Endothelial cell of umbilical vein (primary cell): ENCODE data around the gene CRYAB. TPM values are rescaled to one million over a fixed set of nuclear protein-coding genes. Genes with fewer than 3 reads are reported as not detected.

Experiments
- BruUV-seq: library from RNA; stranded (reverse); fragments of 400-500 nt; replicated peaks from 2 replicates; lab custom pipeline; 2021; lab: Mats Ljungman, UMichigan
- CTCF ChIA-PET: fragments of 300-600, 350-600 bp; sonication (Branson Sonifier 250); formaldehyde crosslinking; loops from one replicate; lab custom pipeline; 2021; ENCODE audit warnings: antibody characterized with exemption, inconsistent platforms; lab: Charles Lee
- POLR2A ChIA-PET: fragments of 300-600, 350-600 bp; sonication (Branson Sonifier 250); formaldehyde crosslinking; loops from one replicate; lab custom pipeline; 2021; ENCODE audit warnings: antibody characterized with exemption, inconsistent platforms; lab: Charles Lee
- DNase-seq: peaks from one replicate; pipeline ENCODE4 v3.0.0-alpha.2; 2011; ENCODE audit warnings: low read depth, low spot score
- FAIRE-seq: peaks from 2 replicates; lab custom pipeline; 2011; peaks lifted over from hg19 to GRCh38; lab: Jason Lieb, UNC
- H2AFZ ChIP-seq: 2 replicates; pipeline ENCODE4 v1.6.0; 2012; ENCODE audit warnings: low read depth, low read length, control low read depth, inconsistent platforms
- H3K27ac ChIP-seq: 2 replicates; pipeline ENCODE4 v1.5.1; 2011; ENCODE audit warnings: low read depth, mild to moderate bottlenecking, control low read depth, low read length, moderate library complexity; ENCODE audit not compliant: insufficient read depth
- H3K27me3 ChIP-seq, 2 experiments: 2 replicates each; pipeline versions ENCODE4 v1.6.0 to v1.6.1; 2011; ENCODE audit warnings: low read length in 2 of 2, mixed read lengths in 1 of 2; ENCODE audit not compliant: control insufficient read depth in 2 of 2, insufficient read depth in 2 of 2
- H3K36me3 ChIP-seq, 2 experiments: 2 replicates in 1 of 2; 3 replicates in 1 of 2; pipeline ENCODE4 v1.5.1; 2011; ENCODE audit warnings: low read length in 2 of 2, mild to moderate bottlenecking in 1 of 2, moderate library complexity in 1 of 2; ENCODE audit not compliant: control insufficient read depth in 2 of 2, insufficient read depth in 2 of 2; ENCODE audit errors: extremely low read depth in 1 of 2
- H3K4me1 ChIP-seq: 3 replicates; pipeline ENCODE4 v1.5.1; 2011; ENCODE audit warnings: mild to moderate bottlenecking, low read length; ENCODE audit not compliant: control insufficient read depth, insufficient read depth; ENCODE audit errors: extremely low read depth
- H3K4me2 ChIP-seq: 2 replicates; pipeline ENCODE4 v1.6.1; 2011; ENCODE audit warnings: low read length, control low read depth, mixed read lengths; ENCODE audit not compliant: insufficient read depth
- H3K4me3 ChIP-seq, 3 experiments: fragments of 200-600 bp in 1 of 3; sonication (generic), shearing (Covaris generic) in 1 of 3; replicated peaks in 1 of 3; 2 replicates each; pipeline ENCODE4 v1.5.1; 2011 to 2016; ENCODE audit warnings: control low read depth in 3 of 3, low read length in 3 of 3, mild to moderate bottlenecking in 2 of 3, inconsistent platforms in 1 of 3, low read depth in 1 of 3, moderate library complexity in 1 of 3; ENCODE audit not compliant: insufficient read depth in 1 of 3
- H3K79me2 ChIP-seq: 2 replicates; pipeline ENCODE4 v1.6.0; 2012; ENCODE audit warnings: low read length, inconsistent platforms; ENCODE audit not compliant: control insufficient read depth, insufficient read depth
- H3K9ac ChIP-seq: replicated peaks from 2 replicates; pipeline ENCODE3; 2011; ENCODE audit warnings: low read length, control low read depth; ENCODE audit not compliant: insufficient read depth; ENCODE audit errors: extremely low read depth
- H3K9me1 ChIP-seq: replicated peaks from 3 replicates; pipeline ENCODE4 v1.6.0; 2011; ENCODE audit warnings: mild to moderate bottlenecking, low read length; ENCODE audit not compliant: control insufficient read depth, insufficient read depth; ENCODE audit errors: extremely low read depth
- H3K9me3 ChIP-seq: replicated peaks from 2 replicates; pipeline ENCODE4 v1.5.1; 2012; ENCODE audit warnings: low read length, inconsistent platforms; ENCODE audit not compliant: control insufficient read depth, insufficient read depth
- H4K20me1 ChIP-seq: replicated peaks from 2 replicates; pipeline ENCODE3; 2011; ENCODE audit warnings: mild to moderate bottlenecking, low read length; ENCODE audit not compliant: control insufficient read depth, insufficient read depth; ENCODE audit errors: extremely low read depth
- EZH2 ChIP-seq: IDR thresholded peaks from 2 replicates; pipeline ENCODE4 v1.6.1; 2012; ENCODE audit warnings: borderline replicate concordance, low read depth, mild to moderate bottlenecking, moderate library complexity, low read length, inconsistent platforms; ENCODE audit not compliant: severe bottlenecking
- FOS ChIP-seq: IDR thresholded peaks from 2 replicates; pipeline ENCODE4 v1.6.1; 2011; ENCODE audit warnings: mild to moderate bottlenecking, low read length, moderate library complexity, borderline replicate concordance; ENCODE audit not compliant: insufficient read depth
- GATA2 ChIP-seq: IDR thresholded peaks from 2 replicates; pipeline ENCODE4 v1.7.0; 2011; ENCODE audit warnings: low read depth, mild to moderate bottlenecking, moderate library complexity, mixed read lengths, low read length; ENCODE audit not compliant: insufficient read length, insufficient read depth
- JUN ChIP-seq: IDR thresholded peaks from 2 replicates; pipeline ENCODE4 v1.6.1; 2011; ENCODE audit warnings: borderline replicate concordance, low read depth; ENCODE audit not compliant: insufficient read length, insufficient read depth
- MAX ChIP-seq: IDR thresholded peaks from 2 replicates; pipeline ENCODE4 v1.6.1; 2011; ENCODE audit not compliant: insufficient read depth, insufficient read length
- MYC ChIP-seq: IDR thresholded peaks from one replicate; pipeline ENCODE4 v1.6.1; 2011; ENCODE audit warnings: mild to moderate bottlenecking, low read depth, low read length
- POLR2A ChIP-seq: IDR thresholded peaks from 2 replicates; pipeline ENCODE4 v1.6.1; 2012; ENCODE audit warnings: low read depth, mild to moderate bottlenecking, control low read depth, low read length
- POLR2AphosphoS5 ChIP-seq: IDR thresholded peaks from 2 replicates; pipeline ENCODE4 v1.6.1; 2012; ENCODE audit warnings: low read depth, mild to moderate bottlenecking, control low read depth, low read length, moderate library complexity; ENCODE audit not compliant: insufficient read depth
- dilution Hi-C: fragments of 300-500 bp; cut with MboI; formaldehyde crosslinking; loops from one replicate; pipeline ENCODE4 v1.15.0; 2019; ENCODE audit warnings: low sequenced_read_pairs; ENCODE audit not compliant: extremely low pct_ligation_motif_present
- intact Hi-C: fragments of 100-400 bp; cut with micrococcal nuclease; formaldehyde crosslinking; loops from one replicate; pipeline ENCODE4 v1.10.0; 2022
- polyA plus RNA-seq, 4 experiments: library from polyadenylated mRNA; depleted of rRNA in 3 of 4; stranded (reverse) in 3 of 4; unstranded in 1 of 4; fragments of >200 nt; gene quantifications; 2 replicates each; pipeline versions ENCODE4 v1.2.1 to v1.2.3, GENCODE V29; 2011 to 2012; ENCODE audit warnings: missing spikeins in 1 of 4
- total RNA-seq: library from RNA; stranded (reverse); gene quantifications from 2 replicates; pipeline ENCODE4 v1.2.3, GENCODE V29; 2021
- TF ChIP-seq, protein P1 (sequence below), 2 donors: IDR thresholded peaks; 1 replicate in 1 of 2; 2 replicates in 1 of 2; pipeline ENCODE4 v1.5.1; 2011; ENCODE audit warnings: low read length in 2 of 2, mild to moderate bottlenecking in 2 of 2, moderate library complexity in 2 of 2, control low read depth in 1 of 2, inconsistent platforms in 1 of 2, low read depth in 1 of 2; ENCODE audit not compliant: insufficient read depth in 1 of 2; ENCODE audit errors: extremely low read depth in 1 of 2

Gene CRYAB
- total and polyA plus RNA-seq, 2 donors (not counting 3 experiments of a cell fraction or from before 2014, with no cell fraction given), result 0.48 TPM; not detected in 1

DNA sequence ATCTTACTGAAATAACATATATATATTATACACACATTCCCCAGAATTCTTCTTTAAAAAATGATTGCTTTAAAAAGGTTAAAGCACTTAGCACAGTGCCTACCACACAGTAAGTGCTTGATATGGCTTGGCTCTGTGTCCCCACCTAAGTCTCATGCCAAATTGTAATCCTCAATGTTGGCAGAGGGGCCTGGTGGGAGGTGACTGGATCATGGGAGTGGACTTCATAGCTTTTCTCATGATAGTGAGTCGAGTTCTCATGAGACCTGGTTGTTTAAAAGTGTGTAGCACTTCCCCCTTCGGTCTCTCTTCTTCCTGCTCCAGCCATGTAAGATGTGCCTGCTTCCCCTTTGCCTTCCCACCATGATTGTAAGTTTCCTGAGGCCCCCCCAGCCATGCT lies 6.2 kb downstream of the CRYAB start:
- dilution Hi-C loops, result no loop called here
- TF ChIP-seq, protein P1, sequence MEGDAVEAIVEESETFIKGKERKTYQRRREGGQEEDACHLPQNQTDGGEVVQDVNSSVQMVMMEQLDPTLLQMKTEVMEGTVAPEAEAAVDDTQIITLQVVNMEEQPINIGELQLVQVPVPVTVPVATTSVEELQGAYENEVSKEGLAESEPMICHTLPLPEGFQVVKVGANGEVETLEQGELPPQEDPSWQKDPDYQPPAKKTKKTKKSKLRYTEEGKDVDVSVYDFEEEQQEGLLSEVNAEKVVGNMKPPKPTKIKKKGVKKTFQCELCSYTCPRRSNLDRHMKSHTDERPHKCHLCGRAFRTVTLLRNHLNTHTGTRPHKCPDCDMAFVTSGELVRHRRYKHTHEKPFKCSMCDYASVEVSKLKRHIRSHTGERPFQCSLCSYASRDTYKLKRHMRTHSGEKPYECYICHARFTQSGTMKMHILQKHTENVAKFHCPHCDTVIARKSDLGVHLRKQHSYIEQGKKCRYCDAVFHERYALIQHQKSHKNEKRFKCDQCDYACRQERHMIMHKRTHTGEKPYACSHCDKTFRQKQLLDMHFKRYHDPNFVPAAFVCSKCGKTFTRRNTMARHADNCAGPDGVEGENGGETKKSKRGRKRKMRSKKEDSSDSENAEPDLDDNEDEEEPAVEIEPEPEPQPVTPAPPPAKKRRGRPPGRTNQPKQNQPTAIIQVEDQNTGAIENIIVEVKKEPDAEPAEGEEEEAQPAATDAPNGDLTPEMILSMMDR (IDR thresholded peaks at IDR 0.05; ENCODE audit: extremely low read depth in 1 of 2, insufficient read depth in 1 of 2, low read depth in 1 of 2, low read length in 2 of 2), result no peak
- TF ChIP-seq POLR2AphosphoS5 (no peak), GATA2 (no peak), MAX (no peak), EZH2 (no peak), JUN (no peak), POLR2A (no peak), FOS (no peak), MYC (no peak)

More for the DNA sequence above, 6.2 kb downstream of the CRYAB start:
- Histone ChIP-seq H3K36me3 (no peaks in the 10 kb centered on the region), H2AFZ (no peak overlapping the region), H3K27me3 (peaks cover 3 to 8% of the 10 kb centered on the region in 2 experiments), H3K27ac (no peak overlapping the region), H3K9me3 (no peaks in the 10 kb centered on the region), H3K4me1 (no peaks in the 10 kb centered on the region), H3K79me2 (no peaks in the 10 kb centered on the region), H3K9me1 (no peaks in the 10 kb centered on the region), H3K4me3 (no peak overlapping the region), H4K20me1 (no peaks in the 10 kb centered on the region), H3K9ac (no peak overlapping the region), H3K4me2 (no peak overlapping the region)
- BruUV-seq, result no TSS peak
- ChIA-PET CTCF (interaction anchor here (1.3 kb wide), 1 partner anchor 76 kb away, joined by 3 read pairs; no protein-coding TSS in a partner anchor), POLR2A (no interaction called here)
- intact Hi-C loops, result no loop called here
- FAIRE-seq (no peak), DNase-seq (no peak)
